DND-41 (cell line): Measurements from ENCODE around the gene MRLN.
"Not testable (repeated sequence)": the region's sequence is repeated elsewhere in the genome, so short reads cannot be mapped to it uniquely, and the experiment has no call there.

ENCODE experiments used
- CTCF ChIP-seq: IDR thresholded peaks from 2 replicates; pipeline ENCODE4 v1.5.1; 2012; ENCODE audit warnings: borderline replicate concordance, low read length, moderate library complexity, mild to moderate bottlenecking; ENCODE audit not compliant: poor library complexity, severe bottlenecking; ENCODE audit errors: extremely low read depth
- EZH2 ChIP-seq: IDR thresholded peaks from 3 replicates; pipeline ENCODE4 v1.6.1; 2012; ENCODE audit warnings: borderline replicate concordance, low read depth, mild to moderate bottlenecking, moderate library complexity, low read length, inconsistent platforms; ENCODE audit not compliant: severe bottlenecking

GRCh38 chr10:59732849-59733248, 20.4 kb downstream of the MRLN start:
- not testable (repeated sequence) for TF ChIP-seq CTCF, EZH2
